Ramos (cell line): ENCODE results near the gene TMPRSS12.
"Not testable (repeated sequence)": the region's sequence is repeated elsewhere in the genome, so short reads cannot be mapped to it uniquely, and the experiment has no call there.

ENCODE experiments used
- in situ Hi-C: fragments of 300-500 bp; cut with MboI; formaldehyde crosslinking; loops from one replicate; pipeline ENCODE4 v1.14.3; 2022; ENCODE audit warnings: low sequenced_read_pairs; ENCODE audit not compliant: unreplicated experiment

Gene TMPRSS12, protein sequence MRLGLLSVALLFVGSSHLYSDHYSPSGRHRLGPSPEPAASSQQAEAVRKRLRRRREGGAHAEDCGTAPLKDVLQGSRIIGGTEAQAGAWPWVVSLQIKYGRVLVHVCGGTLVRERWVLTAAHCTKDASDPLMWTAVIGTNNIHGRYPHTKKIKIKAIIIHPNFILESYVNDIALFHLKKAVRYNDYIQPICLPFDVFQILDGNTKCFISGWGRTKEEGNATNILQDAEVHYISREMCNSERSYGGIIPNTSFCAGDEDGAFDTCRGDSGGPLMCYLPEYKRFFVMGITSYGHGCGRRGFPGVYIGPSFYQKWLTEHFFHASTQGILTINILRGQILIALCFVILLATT

DNA sequence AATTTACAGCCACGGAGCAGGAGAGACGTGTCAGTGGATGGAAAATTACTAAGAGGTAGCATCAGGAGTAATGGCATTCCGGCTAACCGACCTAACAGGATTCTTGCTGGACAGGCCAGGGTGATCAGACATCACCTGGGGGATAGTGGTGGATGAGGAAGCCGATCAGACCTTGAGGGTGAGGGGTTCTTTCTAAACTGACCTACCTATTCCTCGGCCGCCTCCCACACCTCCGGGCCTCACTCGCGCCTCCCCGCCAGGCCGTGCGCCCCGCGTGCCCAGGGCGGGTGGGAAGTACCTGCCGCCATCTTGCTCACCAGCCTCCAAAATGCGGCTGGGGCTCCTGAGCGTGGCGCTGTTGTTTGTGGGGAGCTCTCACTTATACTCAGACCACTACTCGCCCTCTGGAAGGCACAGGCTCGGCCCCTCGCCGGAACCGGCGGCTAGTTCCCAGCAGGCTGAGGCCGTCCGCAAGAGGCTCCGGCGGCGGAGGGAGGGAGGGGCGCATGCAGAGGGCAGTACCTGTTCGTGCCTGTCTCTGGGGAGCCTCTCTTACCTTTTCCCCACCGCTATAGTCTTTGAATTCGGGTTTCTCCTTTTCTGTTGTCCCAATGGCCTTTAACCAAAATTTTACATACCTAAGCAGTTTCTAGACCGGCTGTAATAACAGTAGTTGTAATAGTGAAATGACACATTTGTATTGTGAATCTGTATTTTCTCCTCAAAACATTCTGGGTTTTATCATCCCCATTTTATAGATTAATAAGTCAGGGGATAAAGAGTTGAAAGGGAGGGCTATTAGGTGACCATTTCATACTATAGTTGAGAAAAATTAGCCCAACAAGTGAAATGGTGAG lies at the start of gene TMPRSS12:
Gene TMPRSS12 (plus strand): TSS at position 290 of the 857 bp plus-strand sequence. CDS start 39 bp downstream, at position 329.
- in situ Hi-C loops, result no loop called here

DNA sequence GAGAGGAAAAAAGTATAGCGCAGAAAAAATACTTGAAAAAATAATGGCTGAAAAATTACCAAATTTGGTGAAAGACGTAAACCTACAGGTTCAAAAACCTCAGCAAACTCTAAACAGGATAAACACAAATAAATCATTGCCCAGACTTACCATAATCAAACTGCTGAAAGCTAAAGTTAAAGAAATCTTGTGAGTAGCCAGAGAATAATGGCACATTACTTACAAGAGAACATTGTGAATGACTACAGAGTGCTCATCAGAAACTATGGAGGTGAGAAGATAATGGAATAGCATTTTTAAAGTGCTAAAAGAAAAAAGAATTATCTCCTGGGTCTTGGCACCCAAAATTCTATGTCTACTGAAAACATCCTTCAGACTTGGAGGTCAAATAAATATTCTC lies 42.8 kb upstream of the TMPRSS12 start:
- in situ Hi-C loops, result no loop called here

DNA sequence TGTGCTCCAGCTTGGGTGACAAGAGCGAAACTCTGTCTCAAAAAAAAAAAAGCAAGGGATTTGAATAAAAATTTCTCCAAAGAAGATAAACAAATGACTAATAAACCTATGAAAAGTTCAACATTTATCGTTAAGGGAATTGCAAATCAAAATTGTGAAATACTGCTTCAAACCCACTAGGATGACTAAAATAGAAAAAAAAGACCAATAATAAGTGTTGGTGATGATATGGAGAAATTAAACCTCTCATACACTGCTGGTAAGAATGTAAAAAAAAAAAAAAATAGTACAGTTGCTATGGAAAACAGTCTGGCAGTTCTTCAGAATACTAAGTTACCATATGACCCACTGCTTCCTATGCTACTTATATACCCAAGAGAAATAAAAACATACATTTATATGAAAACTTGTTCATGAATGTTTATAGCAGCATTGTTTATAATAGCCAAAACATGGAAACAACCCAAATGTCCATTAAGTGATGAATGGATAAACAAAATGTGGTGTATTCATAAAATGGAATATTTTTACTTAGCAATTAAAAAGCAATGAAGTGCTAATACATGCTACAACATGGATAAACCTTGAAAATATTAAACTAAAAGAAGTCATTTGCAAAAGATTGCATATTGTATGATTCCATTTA lies 39.4 kb upstream of the TMPRSS12 start:
- in situ Hi-C loops, result no loop called here

DNA sequence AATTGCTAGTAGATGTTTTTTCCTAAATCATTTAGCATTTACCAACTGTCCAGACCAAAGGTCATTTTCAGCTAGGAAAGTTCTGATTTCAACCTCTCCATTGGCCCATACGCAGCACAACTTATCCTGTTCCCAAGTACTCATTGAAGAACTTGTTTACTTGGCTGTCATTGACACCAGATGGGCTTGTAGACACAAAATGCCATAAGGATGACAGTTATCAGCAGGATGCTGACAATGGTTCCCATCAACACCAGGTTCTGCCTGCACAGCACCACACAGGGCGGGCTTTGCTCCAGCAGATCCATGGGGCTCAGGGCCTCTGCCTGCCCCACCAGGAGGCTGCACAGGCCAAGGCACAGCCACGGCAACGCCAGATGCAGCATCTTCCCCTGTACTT lies 36.5 kb upstream of the TMPRSS12 start:
- in situ Hi-C loops, result no loop called here

DNA sequence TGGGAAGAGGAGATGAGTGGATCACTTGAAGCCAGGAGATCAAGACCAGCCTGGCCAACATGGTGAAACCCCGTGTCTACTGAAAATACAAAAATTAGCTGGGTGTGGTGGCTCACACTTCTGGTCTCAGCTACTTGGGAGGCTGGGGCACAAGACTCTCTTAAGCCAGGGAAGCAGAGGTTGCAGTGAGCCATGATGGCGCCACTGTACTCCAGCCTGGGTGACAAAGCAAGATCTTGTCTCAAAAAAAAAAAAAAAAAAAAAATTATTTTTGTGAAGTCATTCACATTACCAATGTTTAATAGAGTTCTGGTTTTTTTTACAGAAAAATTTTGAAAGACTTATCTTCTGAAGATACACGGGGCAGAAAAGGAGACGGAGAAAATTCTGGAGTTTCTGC lies 33.6 kb upstream of the TMPRSS12 start:
- in situ Hi-C loops, result not testable (repeated sequence)

DNA sequence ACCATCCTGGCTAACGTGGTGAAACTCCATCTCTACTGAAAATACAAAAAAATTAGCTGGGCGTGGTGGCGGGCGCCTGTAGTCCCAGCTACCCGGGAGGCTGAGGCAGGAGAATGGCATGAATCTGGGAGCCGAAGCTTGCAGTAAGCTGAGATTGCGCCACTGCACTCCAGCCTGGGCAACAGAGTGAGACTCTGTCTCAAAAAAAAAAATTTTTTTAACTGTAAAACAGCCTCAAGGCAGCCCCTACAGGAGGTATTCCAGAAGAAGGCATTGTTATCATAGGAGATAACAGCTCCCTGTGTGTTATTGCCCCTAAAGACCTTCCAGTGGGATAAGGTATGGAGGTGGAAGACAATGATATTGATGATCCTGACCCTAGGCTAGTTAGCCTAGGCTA lies 27.8 kb upstream of the TMPRSS12 start:
- in situ Hi-C loops, result loop anchor here (10.0 kb wide), 1 partner anchor 530 kb away; the partner anchor contains the start of gene CELA1

DNA sequence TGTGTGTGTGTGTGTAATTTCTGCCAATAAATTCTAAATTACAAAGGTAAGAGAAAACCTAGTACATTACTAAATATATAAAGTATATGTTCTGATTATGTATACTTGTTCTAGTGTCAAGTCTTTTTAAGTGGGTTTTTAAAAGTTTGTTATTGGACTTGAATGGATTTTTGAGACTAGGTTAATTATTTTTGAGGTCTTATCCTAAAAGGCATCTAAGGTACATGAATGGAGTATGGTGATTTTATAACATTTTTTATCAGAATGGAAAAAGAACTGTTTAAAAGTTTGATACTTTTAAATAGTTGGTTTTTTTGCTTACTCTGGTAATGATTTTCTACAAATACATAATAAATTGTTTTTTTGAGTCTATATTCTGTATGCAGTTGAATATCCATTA lies 22.5 kb upstream of the TMPRSS12 start:
- in situ Hi-C loops, result loop anchor here (10.0 kb wide), 2 partner anchors 175 to 205 kb away; partner anchors contain the start of gene SLC11A2

DNA sequence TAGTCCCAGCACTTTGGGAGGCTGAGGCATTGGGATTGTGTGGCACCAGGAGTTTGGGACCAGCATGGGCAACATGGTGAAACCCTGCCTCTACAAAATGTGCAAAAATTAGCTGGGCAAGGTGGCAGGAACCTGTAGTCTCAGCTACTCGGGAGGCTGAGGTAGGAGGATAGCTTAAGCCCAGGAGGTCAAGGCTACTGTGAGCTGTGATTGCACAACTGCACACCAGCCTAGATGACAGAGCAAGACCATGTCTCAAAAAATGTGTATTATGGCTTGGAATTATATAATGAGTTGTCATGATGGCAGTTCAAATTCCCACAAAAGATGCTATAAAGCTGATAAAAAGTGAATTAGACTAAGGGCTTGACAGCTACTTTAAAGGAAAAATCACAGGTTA lies 20.6 kb upstream of the TMPRSS12 start:
- in situ Hi-C loops, result loop anchor here (10.0 kb wide), 2 partner anchors 173 to 203 kb away; partner anchors contain the start of gene SLC11A2

DNA sequence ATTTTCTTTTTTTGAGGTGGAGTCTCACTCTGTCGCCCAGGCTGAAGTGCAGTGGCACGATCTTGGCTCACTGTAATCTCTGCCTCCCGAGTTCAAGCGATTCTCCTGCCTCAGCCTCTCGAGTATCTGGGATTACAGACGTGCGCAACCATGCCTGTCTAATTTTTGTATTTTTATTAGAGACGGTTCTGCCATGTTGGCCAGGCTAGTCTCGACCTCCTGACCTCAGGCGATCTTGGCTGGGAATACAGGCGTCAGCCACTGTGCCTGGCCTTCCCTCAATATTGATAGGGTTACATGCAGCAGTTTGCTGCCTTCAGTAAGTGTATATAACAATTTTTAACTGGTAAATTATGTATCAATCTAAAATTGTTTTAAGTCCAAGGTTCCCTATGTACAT lies 19.0 kb upstream of the TMPRSS12 start:
- in situ Hi-C loops, result loop anchor here (10.0 kb wide), 2 partner anchors 171 to 201 kb away; partner anchors contain the start of gene SLC11A2

DNA sequence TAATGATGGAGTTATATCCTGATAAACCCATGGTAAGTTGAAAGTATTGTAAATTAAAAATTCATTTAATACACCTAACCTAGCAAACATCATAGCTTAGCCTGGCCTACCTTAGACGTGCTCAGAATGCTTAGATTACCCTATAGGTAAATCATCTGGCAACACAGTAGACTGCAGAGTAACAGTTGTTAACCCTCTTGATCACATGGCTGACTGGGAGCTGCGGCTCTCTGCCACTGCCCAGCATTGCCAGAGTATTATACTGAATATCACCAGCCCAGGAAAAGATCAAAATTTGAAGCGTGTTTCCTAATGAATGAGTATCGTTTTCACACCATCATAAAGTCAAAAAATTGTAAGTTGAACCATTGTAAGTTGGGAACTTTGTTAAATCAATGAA lies 17.8 kb upstream of the TMPRSS12 start:
- in situ Hi-C loops, result loop anchor here (10.0 kb wide), 2 partner anchors 170 to 200 kb away; partner anchors contain the start of gene SLC11A2

DNA sequence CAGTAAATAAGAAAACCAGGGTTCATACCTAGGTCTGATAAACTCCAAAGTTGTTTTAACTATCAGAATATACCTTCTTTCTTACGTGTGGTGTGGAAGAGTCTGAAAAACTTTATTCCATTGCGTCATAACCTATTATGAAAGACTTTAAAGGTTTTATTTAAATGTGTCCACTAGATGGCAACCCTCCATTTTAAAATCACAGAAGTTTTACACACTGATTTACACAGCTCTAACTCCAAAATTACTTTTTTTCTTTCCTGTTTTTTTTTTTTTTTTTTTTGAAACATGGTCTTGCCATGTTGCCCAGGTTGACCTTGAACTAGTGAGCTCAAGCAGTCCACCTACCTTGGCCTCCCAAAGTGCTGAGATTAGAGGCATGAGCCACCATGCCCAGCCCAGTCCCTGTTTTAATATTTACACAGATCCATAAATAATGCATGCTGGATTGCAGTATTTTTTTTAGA lies 17.3 kb upstream of the TMPRSS12 start:
- in situ Hi-C loops, result loop anchor here (10.0 kb wide), 2 partner anchors 169 to 199 kb away; partner anchors contain the start of gene SLC11A2

DNA sequence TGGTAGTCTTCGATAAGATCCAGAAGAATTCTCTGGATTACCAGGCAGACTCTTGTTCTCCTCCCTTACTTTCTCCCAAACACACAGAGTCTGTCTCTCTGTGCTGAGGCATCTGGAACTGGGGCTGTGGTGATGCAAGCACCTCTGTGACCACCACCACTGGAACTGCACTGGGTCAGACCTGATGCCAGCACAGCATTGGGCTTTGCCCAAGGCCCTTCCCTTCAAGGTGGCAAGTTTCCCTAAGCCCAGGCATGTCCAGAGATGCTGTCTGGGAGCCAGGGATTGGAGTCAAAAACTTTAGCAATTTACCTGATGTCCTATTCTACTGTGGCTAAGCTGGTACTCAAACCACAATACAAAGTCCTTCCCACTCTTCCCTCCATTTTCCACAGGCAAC lies 14.6 kb upstream of the TMPRSS12 start:
- in situ Hi-C loops, result loop anchor here (10.0 kb wide), 2 partner anchors 167 to 197 kb away; partner anchors contain the start of gene SLC11A2

DNA sequence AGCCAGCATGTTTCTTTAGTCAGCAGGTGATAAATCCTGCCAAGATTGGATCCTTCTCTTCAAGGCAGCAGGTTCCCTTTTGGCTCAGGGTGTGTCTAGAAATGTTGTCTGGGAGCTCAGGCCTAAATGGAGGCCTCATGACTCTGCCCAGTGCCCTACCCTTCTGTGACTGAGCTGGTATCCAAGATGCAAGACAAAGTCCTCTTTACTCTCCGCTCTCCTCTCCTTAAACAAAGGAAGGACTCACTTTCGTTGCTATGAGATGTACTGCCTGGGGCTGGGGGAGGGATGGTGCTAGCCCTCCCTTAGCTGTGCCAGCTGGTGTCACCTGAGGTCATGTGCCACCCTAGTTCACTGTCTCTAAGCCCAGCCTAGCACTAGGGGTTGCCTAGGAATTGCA lies 13.8 kb upstream of the TMPRSS12 start:
- in situ Hi-C loops, result loop anchor here (10.0 kb wide), 2 partner anchors 166 to 196 kb away; partner anchors contain the start of gene SLC11A2

DNA sequence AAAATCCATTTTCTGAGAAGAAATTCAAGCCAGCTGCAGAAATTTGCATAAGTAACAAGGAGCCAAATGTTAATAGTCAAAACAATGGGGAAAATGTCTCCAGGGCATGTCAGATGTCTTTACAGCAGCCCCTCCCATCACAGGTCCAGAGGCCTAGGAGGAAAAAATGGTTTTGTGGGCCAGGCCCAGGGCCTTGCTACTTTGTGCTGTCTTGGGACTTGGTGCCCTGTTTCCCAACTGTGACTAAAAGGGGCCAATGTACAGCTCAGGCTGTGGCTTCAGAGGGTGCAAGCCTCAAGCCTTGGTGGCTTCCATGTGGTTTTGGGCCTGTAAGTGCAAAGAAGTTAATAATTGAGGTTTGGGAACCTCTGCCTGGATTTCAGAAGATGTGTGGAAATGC lies 8.9 kb upstream of the TMPRSS12 start:
- in situ Hi-C loops, result not testable (repeated sequence)

DNA sequence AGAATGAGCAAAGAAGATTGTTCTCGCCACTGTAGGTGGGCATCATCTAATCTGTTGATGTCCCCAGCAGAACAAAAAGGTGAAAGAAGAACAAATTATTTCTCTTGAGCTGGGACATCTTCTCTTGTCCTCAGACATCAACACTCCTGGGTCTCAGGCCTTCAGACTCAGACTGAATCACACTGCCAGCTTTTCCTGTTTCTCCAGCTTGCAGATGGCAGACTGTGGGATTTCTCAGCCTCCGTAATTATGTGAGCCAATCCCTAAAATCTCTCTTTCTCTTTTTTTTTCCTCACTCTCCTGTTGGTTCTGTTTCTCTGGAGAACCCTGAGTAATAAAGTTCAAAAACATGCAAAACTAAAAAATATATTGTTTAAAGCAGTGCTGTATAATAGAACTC lies 3.7 kb upstream of the TMPRSS12 start:
- in situ Hi-C loops, result no loop called here

DNA sequence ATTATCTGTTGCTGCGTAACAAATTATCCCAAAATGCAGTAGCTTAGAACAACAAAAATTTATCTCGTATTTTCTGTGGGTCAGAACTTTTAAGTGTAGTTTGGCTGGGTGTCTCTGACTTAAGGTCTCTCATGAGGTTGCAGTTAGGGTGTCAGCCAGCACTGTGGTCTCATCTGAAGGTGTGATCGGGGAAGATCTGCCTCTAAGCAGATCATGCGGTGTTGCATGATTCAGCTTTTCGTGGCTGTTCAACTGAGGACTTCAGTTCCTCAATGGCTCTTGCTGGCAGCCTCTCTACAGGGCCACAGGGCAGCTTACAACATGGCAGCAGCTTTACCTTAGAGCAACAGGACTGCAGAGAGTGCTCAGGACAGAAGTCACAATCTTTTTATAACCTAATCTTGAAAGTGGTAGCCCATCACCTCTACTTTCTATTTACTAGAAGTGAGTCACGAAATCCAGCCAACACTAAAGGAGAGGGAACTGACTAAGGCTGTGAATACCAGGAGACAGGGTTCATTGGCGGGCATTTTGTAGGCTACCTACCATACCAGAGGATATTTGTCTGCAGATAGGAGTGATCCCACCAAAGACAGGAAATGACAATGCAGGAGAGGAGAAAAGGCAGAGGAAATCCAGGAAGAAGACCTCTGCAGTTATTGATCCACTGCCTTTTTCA lies 1.8 kb upstream of the TMPRSS12 start:
- in situ Hi-C loops, result no loop called here

DNA sequence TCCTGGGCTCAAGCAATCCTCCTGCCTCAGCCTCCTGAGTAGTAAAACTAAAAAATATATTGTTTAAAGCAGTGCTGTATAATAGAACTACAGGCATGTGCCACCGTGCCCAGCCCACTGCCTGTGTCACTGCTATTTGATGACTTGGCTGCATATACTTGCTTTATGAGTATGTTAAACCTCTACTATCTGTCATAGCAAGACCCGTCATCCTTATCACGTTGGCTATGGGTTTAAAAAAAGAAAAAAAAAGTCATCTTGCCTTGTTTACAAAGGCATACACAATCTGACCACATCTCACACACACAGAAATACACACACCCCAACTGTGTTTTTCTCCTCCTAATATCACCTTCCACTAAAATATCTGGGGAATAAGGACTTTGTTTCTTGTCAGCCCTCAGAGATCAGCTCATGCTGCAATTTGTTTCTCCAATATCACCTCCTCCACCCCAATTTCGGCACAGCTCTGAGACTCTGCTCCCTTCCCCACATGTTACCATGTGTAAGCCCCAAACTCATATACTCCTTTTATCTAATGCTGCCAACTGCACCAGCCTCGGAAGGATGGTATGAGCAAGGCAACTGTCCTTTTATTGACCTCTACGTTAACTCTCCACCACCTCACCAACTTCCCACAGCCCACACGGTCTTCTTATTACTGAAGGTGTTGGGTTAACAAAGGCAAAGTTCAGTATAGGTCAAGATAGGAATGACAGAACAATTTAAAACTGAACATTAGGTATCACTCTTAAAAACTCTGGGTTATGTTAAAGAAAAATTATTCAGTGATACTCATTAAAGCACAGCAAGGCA lies 802 bp upstream of the TMPRSS12 start:
- in situ Hi-C loops, result no loop called here

DNA sequence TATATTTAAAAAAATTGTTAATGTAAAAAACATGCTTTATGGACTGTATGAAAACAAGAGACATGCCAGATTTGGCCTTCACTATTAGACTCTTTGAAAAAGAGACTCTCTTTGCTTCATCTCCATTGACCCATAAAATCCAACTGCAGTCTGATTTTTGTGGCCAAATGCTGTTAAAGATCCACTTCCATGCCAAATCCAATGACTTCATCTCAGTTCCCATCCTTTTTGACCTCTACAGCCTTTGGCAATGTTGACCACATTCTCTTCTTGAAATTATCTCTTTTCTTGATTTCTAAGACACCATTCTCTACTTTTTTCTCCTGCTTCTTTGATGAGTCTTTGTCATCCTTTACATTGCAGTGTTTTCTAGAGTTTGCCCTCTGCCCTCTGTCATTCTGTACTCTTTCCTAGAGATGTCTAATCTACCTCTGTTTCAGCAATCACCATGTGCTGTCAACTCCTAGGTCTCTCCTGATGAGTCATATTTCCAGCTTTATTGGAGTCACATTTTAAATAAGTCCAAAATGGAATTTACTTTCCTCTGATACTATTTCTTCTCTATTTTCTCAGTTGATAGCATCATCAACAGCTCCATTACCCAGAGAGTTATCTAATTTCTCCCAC lies 2.4 kb downstream of the TMPRSS12 start:
- in situ Hi-C loops, result no loop called here
